B cell (primary cell): Measurements from ENCODE around the gene KLF3. TPM values are rescaled to one million over a fixed set of nuclear protein-coding genes. Genes with fewer than 3 reads are reported as not detected.

Source experiments
- ATAC-seq: fragments of 200-7000 bp; cut with Tn5 transposase; one replicate; pipeline ENCODE4 v1.10.0; 2021; ENCODE audit warnings: low read depth, mild to moderate bottlenecking, moderate number of reproducible peaks, moderate library complexity
- CTCF ChIA-PET: fragments of 350-600 bp; sonication (Branson Sonifier 250); formaldehyde crosslinking; loops from one replicate; lab custom pipeline; 2021; ENCODE audit warnings: antibody characterized with exemption, inconsistent platforms; lab: Charles Lee
- POLR2A ChIA-PET: fragments of 350-600 bp; sonication (Branson Sonifier 250); formaldehyde crosslinking; loops from one replicate; lab custom pipeline; 2021; ENCODE audit warnings: antibody characterized with exemption; lab: Charles Lee
- DNase-seq: peaks from one replicate; pipeline ENCODE4 v3.0.0; 2013
- H2AFZ ChIP-seq: 2 replicates; pipeline ENCODE4 v1.6.1; 2012; ENCODE audit warnings: mild to moderate bottlenecking, low read depth, low read length; ENCODE audit not compliant: insufficient read depth, poor library complexity, severe bottlenecking
- H3K27ac ChIP-seq, 2 donors: 1 replicate in 1 of 2; 2 replicates in 1 of 2; pipeline ENCODE4 v1.5.1; 2012 to 2013; ENCODE audit warnings: low read length in 2 of 2, mild to moderate bottlenecking in 2 of 2, moderate library complexity in 1 of 2
- H3K27me3 ChIP-seq, 4 experiments: fragments of 200-600 bp in 1 of 4; sonication (generic) in 1 of 4; replicated peaks in 1 of 4; 1 replicate in 2 of 4; 2 replicates in 2 of 4; pipeline versions ENCODE4 v1.6.1 to v1.7.0; 2013 to 2016; ENCODE audit warnings: low read length in 3 of 4, mild to moderate bottlenecking in 2 of 4, mixed read lengths in 1 of 4, moderate library complexity in 1 of 4; ENCODE audit not compliant: insufficient read depth in 4 of 4, control insufficient read depth in 3 of 4; ENCODE audit errors: control extremely low read depth in 1 of 4
- H3K36me3 ChIP-seq, 2 experiments: replicated peaks in 1 of 2; 1 replicate in 1 of 2; 2 replicates in 1 of 2; pipeline versions ENCODE4 v1.6.1 to v1.7.1; 2013; ENCODE audit warnings: low read length in 1 of 2; ENCODE audit not compliant: insufficient read depth in 2 of 2, control insufficient read depth in 1 of 2; ENCODE audit errors: control extremely low read depth in 1 of 2, extremely low read depth in 1 of 2
- H3K4me1 ChIP-seq, 2 donors: fragments of 200-600 bp in 1 of 2; sonication (generic) in 1 of 2; 1 replicate in 1 of 2; 2 replicates in 1 of 2; pipeline versions ENCODE4 v1.5.1 to v1.6.1; 2013 to 2017; ENCODE audit warnings: low read length in 2 of 2; ENCODE audit not compliant: control insufficient read depth in 2 of 2, insufficient read depth in 2 of 2
- H3K4me2 ChIP-seq: replicated peaks from 2 replicates; pipeline ENCODE3; 2012; ENCODE audit warnings: mild to moderate bottlenecking, low read depth, low read length; ENCODE audit not compliant: poor library complexity, severe bottlenecking
- H3K4me3 ChIP-seq, 5 experiments: fragments of 200-600 bp in 1 of 5; sonication (generic) in 1 of 5; 1 replicate in 3 of 5; 2 replicates in 2 of 5; pipeline versions ENCODE4 v1.5.1 to v1.7.0; 2011 to 2016; ENCODE audit warnings: low read length in 4 of 5, mild to moderate bottlenecking in 4 of 5, low read depth in 2 of 5, control low read depth in 1 of 5, moderate library complexity in 1 of 5; ENCODE audit not compliant: insufficient read depth in 1 of 5; ENCODE audit errors: control extremely low read depth in 1 of 5, extremely low read depth in 1 of 5
- H3K79me2 ChIP-seq: fragments of 200-600 bp; sonication (generic); one replicate; pipeline ENCODE4 v1.6.0; 2016; ENCODE audit warnings: low read length; ENCODE audit not compliant: control insufficient read depth, insufficient read depth
- H3K9ac ChIP-seq: fragments of 200-600 bp; sonication (generic); 2 replicates; pipeline ENCODE4 v1.6.1; 2017; ENCODE audit warnings: mild to moderate bottlenecking, low read length, moderate library complexity
- H3K9me3 ChIP-seq, 3 donors: one replicate each; pipeline versions ENCODE4 v1.6.1 to v1.7.1; 2013; ENCODE audit warnings: low read length in 2 of 3; ENCODE audit not compliant: control insufficient read depth in 2 of 3, insufficient read depth in 1 of 3; ENCODE audit errors: control extremely low read depth in 1 of 3
- H4K20me1 ChIP-seq: 2 replicates; pipeline ENCODE4 v1.6.0; 2012; ENCODE audit warnings: mild to moderate bottlenecking, low read length; ENCODE audit not compliant: insufficient read depth, control insufficient read depth, poor library complexity, severe bottlenecking
- H3K27ac Mint-ChIP-seq: one replicate; pipeline ENCODE4 v1.8.0; 2021; ENCODE audit warnings: mixed read lengths
- H3K27me3 Mint-ChIP-seq: one replicate; pipeline ENCODE4 v1.8.0; 2021; ENCODE audit warnings: mixed read lengths
- H3K4me1 Mint-ChIP-seq: one replicate; pipeline ENCODE4 v1.8.0; 2021; ENCODE audit warnings: mixed read lengths
- H3K4me3 Mint-ChIP-seq: one replicate; pipeline ENCODE4 v1.8.0; 2021; ENCODE audit warnings: mixed read lengths
- H3K9me3 Mint-ChIP-seq: one replicate; pipeline ENCODE4 v1.8.0; 2022; ENCODE audit warnings: mixed read lengths; ENCODE audit not compliant: insufficient read depth
- EZH2 ChIP-seq: IDR thresholded peaks from 2 replicates; pipeline ENCODE4 v1.6.1; 2012; ENCODE audit warnings: borderline replicate concordance, low read depth, mild to moderate bottlenecking, moderate library complexity, low read length; ENCODE audit not compliant: insufficient read depth, poor library complexity, severe bottlenecking
- WGBS: methylation state at CpG from one replicate; pipeline ENCODE4 v1.1.5; 2013; ENCODE audit warnings: missing lambda C conversion rate; ENCODE audit not compliant: insufficient coverage; 5-methylcytosine and 5-hydroxymethylcytosine counted together
- intact Hi-C: fragments of 100-400 bp; cut with micrococcal nuclease; formaldehyde crosslinking; loops from one replicate; pipeline ENCODE4 v1.10.0; 2022
- polyA plus RNA-seq: library from polyadenylated mRNA; depleted of rRNA; stranded (reverse); fragments of >200 nt; gene quantifications from 2 replicates; pipeline ENCODE4 v1.2.3, GENCODE V29; 2012
- total RNA-seq, 2 donors: library from RNA; stranded (reverse); fragments of 120-200 nt in 1 of 2; gene quantifications; 1 replicate in 1 of 2; 2 replicates in 1 of 2; pipeline versions ENCODE4 v1.2.3 to v1.2.4, GENCODE V29; 2013 to 2022
- TF ChIP-seq, protein P1 (sequence below): fragments of 200-600 bp; IDR thresholded peaks from one replicate; pipeline ENCODE4 v1.8.0; 2022; ENCODE audit warnings: antibody characterized with exemption, mild to moderate bottlenecking

The KLF3 gene
- total and polyA plus RNA-seq, 2 donors (not counting 1 experiment from before 2014, with no cell fraction given): 32.9 to 51.9 TPM

DNA sequence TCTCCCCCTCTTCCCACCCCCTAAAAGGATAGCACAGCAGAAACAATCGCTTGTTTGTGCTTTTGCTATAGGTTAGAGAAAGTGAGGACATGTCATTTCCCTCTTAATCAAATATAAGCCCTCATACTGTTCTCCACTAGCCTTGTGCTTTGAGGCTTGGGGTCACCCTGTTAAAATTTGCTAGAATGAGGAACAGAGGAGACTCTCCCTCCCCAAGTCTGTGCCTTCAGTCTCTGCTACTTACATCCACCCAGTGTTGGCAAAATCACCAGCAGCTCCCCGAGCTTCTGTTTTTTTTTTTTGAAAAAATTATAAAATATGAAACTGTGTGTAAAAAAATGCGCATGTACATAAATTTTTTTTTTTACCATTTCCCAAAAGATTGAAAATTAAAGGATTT lies 19.3 kb downstream of the KLF3 start:
- Histone ChIP-seq H3K27me3 (no peaks in the 10 kb centered on the region), H3K4me2 (no peak overlapping the region), H3K4me3 (no peak overlapping the region), H3K36me3 (peaks cover 6 to 46% of the 10 kb centered on the region in 2 experiments), H3K27ac (no peak overlapping the region), H3K9me3 (no peaks in the 10 kb centered on the region), H3K79me2 (peaks cover 78% of the 10 kb centered on the region), H2AFZ (no peak overlapping the region), H3K9ac (no peak overlapping the region), H3K4me1 (peaks cover 3 to 12% of the 10 kb centered on the region in 2 donors), H4K20me1 (peaks cover 82% of the 10 kb centered on the region)
- Mint-ChIP-seq H3K4me3 (no peak overlapping the region), H3K27me3 (no peaks in the 10 kb centered on the region), H3K27ac (no peak overlapping the region), H3K9me3 (no peaks in the 10 kb centered on the region), H3K4me1 (peaks cover 30% of the 10 kb centered on the region)
- CTCF ChIA-PET: interaction anchor here (1.2 to 1.8 kb wide), 3 partner anchors 76 to 504 kb away, joined by 3 to 5 read pairs (median 4); no protein-coding TSS in a partner anchor
- TF ChIP-seq, protein P1, sequence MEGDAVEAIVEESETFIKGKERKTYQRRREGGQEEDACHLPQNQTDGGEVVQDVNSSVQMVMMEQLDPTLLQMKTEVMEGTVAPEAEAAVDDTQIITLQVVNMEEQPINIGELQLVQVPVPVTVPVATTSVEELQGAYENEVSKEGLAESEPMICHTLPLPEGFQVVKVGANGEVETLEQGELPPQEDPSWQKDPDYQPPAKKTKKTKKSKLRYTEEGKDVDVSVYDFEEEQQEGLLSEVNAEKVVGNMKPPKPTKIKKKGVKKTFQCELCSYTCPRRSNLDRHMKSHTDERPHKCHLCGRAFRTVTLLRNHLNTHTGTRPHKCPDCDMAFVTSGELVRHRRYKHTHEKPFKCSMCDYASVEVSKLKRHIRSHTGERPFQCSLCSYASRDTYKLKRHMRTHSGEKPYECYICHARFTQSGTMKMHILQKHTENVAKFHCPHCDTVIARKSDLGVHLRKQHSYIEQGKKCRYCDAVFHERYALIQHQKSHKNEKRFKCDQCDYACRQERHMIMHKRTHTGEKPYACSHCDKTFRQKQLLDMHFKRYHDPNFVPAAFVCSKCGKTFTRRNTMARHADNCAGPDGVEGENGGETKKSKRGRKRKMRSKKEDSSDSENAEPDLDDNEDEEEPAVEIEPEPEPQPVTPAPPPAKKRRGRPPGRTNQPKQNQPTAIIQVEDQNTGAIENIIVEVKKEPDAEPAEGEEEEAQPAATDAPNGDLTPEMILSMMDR: no peak
- TF ChIP-seq EZH2: no peak
- POLR2A ChIA-PET: interaction anchor here (0.6 kb wide), 1 partner anchor 363 kb away, joined by 12 read pairs; no protein-coding TSS in a partner anchor
- no CpG with 5 or more reads among the region's 3 CpGs for WGBS
- DNase-seq: no peak
- ATAC-seq: no peak
- intact Hi-C loops: no loop called here

DNA sequence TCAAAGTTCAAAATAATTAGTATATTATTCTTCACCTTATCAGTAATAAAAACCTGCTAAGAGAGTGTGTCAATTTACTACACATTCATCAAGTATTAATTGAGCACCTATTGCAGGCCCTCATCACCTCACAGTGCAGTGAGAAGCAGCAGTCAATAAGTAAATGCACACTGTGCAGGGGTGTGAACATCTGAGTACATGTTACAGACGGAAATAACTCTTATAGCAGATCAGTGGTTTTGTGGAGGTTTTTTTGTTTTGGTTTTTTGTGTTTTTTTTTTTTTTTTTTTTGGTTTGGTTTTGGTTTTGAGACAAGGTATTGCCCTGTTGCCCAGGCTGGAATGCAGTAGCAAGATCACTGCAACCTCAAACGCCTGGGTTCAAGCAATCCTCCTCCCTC lies 20.3 kb downstream of the KLF3 start:
- peaks cover 22% of the 10 kb centered on the region for H3K4me1 Mint-ChIP-seq
- H3K27ac ChIP-seq: no peak overlapping the region
- H3K9me3 ChIP-seq: no peaks in the 10 kb centered on the region
- no peak overlapping the region for H2AFZ ChIP-seq
- DNase-seq: no peak
- TF ChIP-seq, protein P1: no peak
- TF ChIP-seq EZH2: no peak
- H3K79me2 ChIP-seq: peaks cover 68% of the 10 kb centered on the region
- CTCF ChIA-PET: no interaction called here
- H3K4me2 ChIP-seq: no peak overlapping the region
- H4K20me1 ChIP-seq: peaks cover 82% of the 10 kb centered on the region
- POLR2A ChIA-PET: no interaction called here
- H3K9ac ChIP-seq: no peak overlapping the region
- peaks cover 3 to 12% of the 10 kb centered on the region in 2 donors for H3K4me1 ChIP-seq
- H3K27me3 ChIP-seq: no peaks in the 10 kb centered on the region
- no peak overlapping the region for H3K27ac Mint-ChIP-seq
- H3K9me3 Mint-ChIP-seq: no peaks in the 10 kb centered on the region
- ATAC-seq: no peak
- no peak overlapping the region for H3K4me3 Mint-ChIP-seq
- H3K4me3 ChIP-seq: no peak overlapping the region
- peaks cover 6 to 56% of the 10 kb centered on the region in 2 experiments for H3K36me3 ChIP-seq
- no peaks in the 10 kb centered on the region for H3K27me3 Mint-ChIP-seq
- intact Hi-C loops: no loop called here
- 58% methylated on average over 2 of the region's 2 CpGs for WGBS
